Mesenchymal stem cell (in vitro differentiated cells and primary cell): Measurements from ENCODE around the gene FOXA2.
A peak's percentile ranks its signal among the peaks of the same experiment; 100 is the strongest.
"Not testable (repeated sequence)": the region's sequence is repeated elsewhere in the genome, so short reads cannot be mapped to it uniquely, and the experiment has no call there.

Experiments used
- DNase-seq: peaks from one replicate; pipeline ENCODE4 v3.0.0-alpha.2; 2013
- H2AFZ ChIP-seq: one replicate; pipeline ENCODE4 v1.6.1; 2013; ENCODE audit warnings: low read depth, mild to moderate bottlenecking, control low read depth, inconsistent platforms, low read length, moderate library complexity
- H2AK5ac ChIP-seq: 2 replicates; pipeline ENCODE4 v1.6.1; 2013; ENCODE audit warnings: low read length, moderate library complexity, mild to moderate bottlenecking, inconsistent platforms; ENCODE audit not compliant: severe bottlenecking
- H2BK120ac ChIP-seq: one replicate; pipeline ENCODE4 v1.6.1; 2013; ENCODE audit warnings: low read depth, mild to moderate bottlenecking, inconsistent platforms, low read length, moderate library complexity
- H2BK12ac ChIP-seq, 2 experiments: one replicate each; pipeline ENCODE4 v1.6.1; 2013; ENCODE audit warnings: inconsistent platforms in 2 of 2, low read length in 2 of 2, mild to moderate bottlenecking in 2 of 2, moderate library complexity in 2 of 2, control low read depth in 1 of 2
- H2BK15ac ChIP-seq: one replicate; pipeline ENCODE4 v1.6.1; 2013; ENCODE audit warnings: mild to moderate bottlenecking, low read depth, inconsistent platforms; ENCODE audit not compliant: poor library complexity, severe bottlenecking
- H2BK5ac ChIP-seq: 2 replicates; pipeline ENCODE4 v1.6.1; 2013; ENCODE audit warnings: low read depth, mild to moderate bottlenecking, low read length, control low read depth, inconsistent platforms; ENCODE audit not compliant: poor library complexity, severe bottlenecking
- H3K14ac ChIP-seq, 2 experiments: one replicate each; pipeline ENCODE4 v1.6.1; 2013; ENCODE audit warnings: inconsistent platforms in 2 of 2, low read length in 2 of 2, control low read depth in 1 of 2, mild to moderate bottlenecking in 1 of 2, moderate library complexity in 1 of 2
- H3K18ac ChIP-seq, 2 experiments: one replicate each; pipeline ENCODE4 v1.6.1; 2013; ENCODE audit warnings: inconsistent platforms in 2 of 2, low read length in 2 of 2, control low read depth in 1 of 2, low read depth in 1 of 2, mild to moderate bottlenecking in 1 of 2
- H3K23ac ChIP-seq, 2 experiments: one replicate each; pipeline ENCODE4 v1.6.1; 2013; ENCODE audit warnings: inconsistent platforms in 2 of 2, low read length in 2 of 2, mild to moderate bottlenecking in 2 of 2, moderate library complexity in 2 of 2, control low read depth in 1 of 2
- H3K27ac ChIP-seq: 2 replicates; pipeline ENCODE4 v1.5.1; 2013; ENCODE audit warnings: mild to moderate bottlenecking, moderate library complexity, low read length, control low read depth, inconsistent platforms; ENCODE audit not compliant: poor library complexity, severe bottlenecking
- H3K27me3 ChIP-seq, 2 experiments: 2 replicates each; pipeline versions ENCODE4 v1.6.1 to v1.7.0; 2013; ENCODE audit warnings: low read length in 2 of 2, mild to moderate bottlenecking in 2 of 2, moderate library complexity in 2 of 2, control low read depth in 1 of 2, inconsistent platforms in 1 of 2; ENCODE audit not compliant: control insufficient read depth in 1 of 2, insufficient read depth in 1 of 2
- H3K36me3 ChIP-seq, 2 experiments: 2 replicates each; pipeline versions ENCODE4 v1.6.1 to v1.7.0; 2013; ENCODE audit warnings: low read length in 2 of 2, control low read depth in 1 of 2, inconsistent platforms in 1 of 2, low read depth in 1 of 2, mild to moderate bottlenecking in 1 of 2; ENCODE audit not compliant: insufficient read depth in 2 of 2, control insufficient read depth in 1 of 2
- H3K4ac ChIP-seq, 2 experiments: one replicate each; pipeline ENCODE4 v1.6.1; 2013; ENCODE audit warnings: inconsistent platforms in 2 of 2, low read length in 2 of 2, mild to moderate bottlenecking in 2 of 2, moderate library complexity in 2 of 2, control low read depth in 1 of 2, low read depth in 1 of 2
- H3K4me1 ChIP-seq: 2 replicates; pipeline ENCODE4 v1.6.1; 2013; ENCODE audit warnings: low read depth, low read length, control low read depth; ENCODE audit not compliant: control insufficient read depth, insufficient read depth
- H3K4me2 ChIP-seq: 2 replicates; pipeline ENCODE4 v1.6.1; 2013; ENCODE audit warnings: low read length, mild to moderate bottlenecking, inconsistent platforms; ENCODE audit not compliant: poor library complexity, severe bottlenecking
- H3K4me3 ChIP-seq, 2 experiments: 2 replicates each; pipeline versions ENCODE4 v1.5.1 to v1.7.0; 2013; ENCODE audit warnings: low read length in 2 of 2, mild to moderate bottlenecking in 2 of 2, control low read depth in 1 of 2, low read depth in 1 of 2; ENCODE audit not compliant: insufficient read depth in 1 of 2
- H3K79me1 ChIP-seq: replicated peaks from 2 replicates; pipeline ENCODE4 v1.6.1; 2013; ENCODE audit warnings: mild to moderate bottlenecking, control low read depth, low read length, inconsistent platforms; ENCODE audit not compliant: poor library complexity, severe bottlenecking
- H3K9ac ChIP-seq: 2 replicates; pipeline ENCODE4 v1.7.0; 2013; ENCODE audit warnings: mild to moderate bottlenecking, low read length, moderate library complexity
- H3K9me3 ChIP-seq: 2 replicates; pipeline ENCODE4 v1.7.0; 2013; ENCODE audit warnings: mild to moderate bottlenecking, low read length; ENCODE audit not compliant: control insufficient read depth
- H4K8ac ChIP-seq: one replicate; pipeline ENCODE4 v1.6.1; 2013; ENCODE audit warnings: inconsistent platforms, mild to moderate bottlenecking, low read length, moderate library complexity
- H4K91ac ChIP-seq: one replicate; pipeline ENCODE4 v1.6.1; 2013; ENCODE audit warnings: mild to moderate bottlenecking, low read length, inconsistent platforms
- WGBS: methylation state at CpG from one replicate; pipeline ENCODE4 v1.1.7; 2013; ENCODE audit warnings: mixed read lengths; 5-methylcytosine and 5-hydroxymethylcytosine counted together

The FOXA2 gene

GRCh38 chr20:22554391-22554790 lies 30.0 kb downstream of the FOXA2 start:
- Histone ChIP-seq H3K9me3 (no peaks in the 10 kb centered on the region), H3K79me1 (no peaks in the 10 kb centered on the region), H3K36me3 (no peaks in the 10 kb centered on the region), H3K27ac (no peak overlapping the region), H2BK15ac (no peak overlapping the region), H3K9ac (no peak overlapping the region), H3K4me1 (no peaks in the 10 kb centered on the region), H3K18ac (no peak overlapping the region), H3K27me3 (peaks cover 29 to 43% of the 10 kb centered on the region in 2 experiments), H3K4ac (no peak overlapping the region), H2AFZ (no peak overlapping the region), H3K4me3 (no peak overlapping the region), H3K14ac (no peak overlapping the region), H2BK120ac (no peak overlapping the region), H2BK12ac (no peak overlapping the region), H4K91ac (no peak overlapping the region), H3K4me2 (no peak overlapping the region), H3K23ac (no peak overlapping the region), H4K8ac (no peak overlapping the region), H2BK5ac (no peak overlapping the region), H2AK5ac (no peak overlapping the region)
- DNase-seq = no peak
- no CpG with 5 or more reads among the region's 2 CpGs for WGBS

DNA sequence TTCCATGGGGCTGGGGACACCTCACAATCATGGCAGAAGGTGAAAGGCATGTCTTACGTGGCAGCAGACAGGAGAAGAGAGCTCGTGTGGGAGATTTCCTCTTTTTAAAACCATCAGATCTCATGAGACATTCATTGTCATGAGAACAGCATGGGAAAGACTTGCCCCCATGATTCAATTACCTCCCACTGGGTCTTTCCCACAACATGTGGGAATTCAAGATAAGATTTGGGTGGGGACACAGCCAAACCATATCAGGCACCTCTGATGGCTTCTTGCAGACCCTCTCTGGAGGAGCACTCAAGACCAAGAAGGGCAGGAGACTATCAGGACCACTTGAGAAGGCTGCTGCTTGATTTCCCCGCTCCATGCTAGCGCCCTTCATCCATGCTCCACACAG lies 33.9 kb downstream of the FOXA2 start:
- peak overlapping the region in 1 of 2 experiments; percentile 51 for H3K14ac ChIP-seq
- H3K4me1 ChIP-seq, H3K18ac ChIP-seq, H2BK120ac ChIP-seq, H3K4me2 ChIP-seq, H2BK12ac ChIP-seq, H3K4me3 ChIP-seq, H3K79me1 ChIP-seq, H3K23ac ChIP-seq, H4K8ac ChIP-seq, H2AFZ ChIP-seq, H3K36me3 ChIP-seq, H2BK5ac ChIP-seq, H3K9ac ChIP-seq, H2BK15ac ChIP-seq, H4K91ac ChIP-seq, H3K27ac ChIP-seq, H3K9me3 ChIP-seq, H3K4ac ChIP-seq, DNase-seq, H2AK5ac ChIP-seq: not testable (repeated sequence)
- H3K27me3 ChIP-seq = peaks cover 0 to 10% of the 10 kb centered on the region in 2 experiments
- 83% methylated on average over 3 of the region's 4 CpGs for WGBS

GRCh38 chr20:22548040-22548439 lies 36.3 kb downstream of the FOXA2 start:
- Histone ChIP-seq H3K9me3 (no peaks in the 10 kb centered on the region), H3K4me2 (no peak overlapping the region), H3K36me3 (no peaks in the 10 kb centered on the region), H4K91ac (no peak overlapping the region), H3K27ac (no peak overlapping the region), H2AK5ac (no peak overlapping the region), H2BK12ac (no peak overlapping the region), H3K4ac (no peak overlapping the region), H3K9ac (no peak overlapping the region), H2BK120ac (no peak overlapping the region), H4K8ac (no peak overlapping the region), H3K4me3 (no peak overlapping the region), H3K4me1 (no peaks in the 10 kb centered on the region), H3K27me3 (peaks cover 0 to 10% of the 10 kb centered on the region in 2 experiments), H2BK5ac (no peak overlapping the region), H3K14ac (no peak overlapping the region), H3K23ac (no peak overlapping the region), H3K79me1 (no peaks in the 10 kb centered on the region), H2AFZ (no peak overlapping the region), H3K18ac (no peak overlapping the region), H2BK15ac (no peak overlapping the region)
- DNase-seq = no peak
- WGBS = 55% methylated on average over 3 of the region's 4 CpGs

GRCh38 chr20:22546344-22546743 lies 38.0 kb downstream of the FOXA2 start:
- no peak overlapping the region for H3K18ac ChIP-seq
- no peak overlapping the region for H3K4ac ChIP-seq
- DNase-seq = no peak
- H3K27me3 ChIP-seq = peaks cover 6 to 8% of the 10 kb centered on the region in 2 experiments
- no peak overlapping the region for H3K9ac ChIP-seq
- no peak overlapping the region for H3K27ac ChIP-seq
- H2BK5ac ChIP-seq = no peak overlapping the region
- no peak overlapping the region for H3K4me3 ChIP-seq
- WGBS = 60% methylated on average over 3 of the region's 3 CpGs
- H4K91ac ChIP-seq = no peak overlapping the region
- H3K36me3 ChIP-seq = no peaks in the 10 kb centered on the region
- H2AK5ac ChIP-seq = no peak overlapping the region
- H3K4me1 ChIP-seq = no peaks in the 10 kb centered on the region
- H2BK12ac ChIP-seq = no peak overlapping the region
- H3K9me3 ChIP-seq = no peaks in the 10 kb centered on the region
- no peak overlapping the region for H4K8ac ChIP-seq
- no peak overlapping the region for H2BK120ac ChIP-seq
- no peak overlapping the region for H2BK15ac ChIP-seq
- no peak overlapping the region for H3K14ac ChIP-seq
- H3K23ac ChIP-seq = no peak overlapping the region
- no peak overlapping the region for H2AFZ ChIP-seq
- no peaks in the 10 kb centered on the region for H3K79me1 ChIP-seq
- H3K4me2 ChIP-seq = no peak overlapping the region
